GM18507 (cell line): ENCODE measurements around the gene WBP2.
A peak's percentile ranks its signal among the peaks of the same experiment; 100 is the strongest.
"Not testable (repeated sequence)": the region's sequence is repeated elsewhere in the genome, so short reads cannot be mapped to it uniquely, and the experiment has no call there.

ENCODE experiments used
- DNase-seq: peaks from one replicate; pipeline ENCODE4 v3.0.0; 2011; ENCODE audit warnings: low read depth; ENCODE audit not compliant: insufficient read length; ENCODE audit errors: extremely low spot score
- FAIRE-seq: peaks from 2 replicates; lab custom pipeline; 2011; peaks lifted over from hg19 to GRCh38; lab: Jason Lieb, UNC

Gene WBP2

GRCh38 chr17:75820094-75821080 is 34.7 kb downstream of the WBP2 start:
- no peak for FAIRE-seq
- DNase-seq: no peak

- DNase-seq (no peak), FAIRE-seq (no peak)
Measured at GRCh38 chr17:75819678-75820077, 35.5 kb downstream of the WBP2 start.

GRCh38 chr17:75819116-75819515 is 36.0 kb downstream of the WBP2 start:
- no peak for FAIRE-seq
- no peak for DNase-seq

- no peak for FAIRE-seq
- no peak for DNase-seq
Measured at GRCh38 chr17:75818326-75818885, 36.7 kb downstream of the WBP2 start.

GRCh38 chr17:75817571-75817970 is 37.6 kb downstream of the WBP2 start:
- no peak for DNase-seq
- FAIRE-seq: no peak

- DNase-seq (no peak), FAIRE-seq (no peak)
Measured at GRCh38 chr17:75816693-75817092, 38.4 kb downstream of the WBP2 start.

GRCh38 chr17:75815399-75815798 is 39.7 kb downstream of the WBP2 start:
- FAIRE-seq (no peak), DNase-seq (no peak)

GRCh38 chr17:75814900-75815373 is 40.2 kb downstream of the WBP2 start:
- FAIRE-seq: no peak
- no peak for DNase-seq

- DNase-seq (no peak), FAIRE-seq (no peak)
Measured at GRCh38 chr17:75814021-75814395, 41.1 kb downstream of the WBP2 start.

GRCh38 chr17:75813081-75814020 is 41.8 kb downstream of the WBP2 start:
- FAIRE-seq (no peak), DNase-seq (no peak)

- DNase-seq (no peak), FAIRE-seq (no peak)
Measured at GRCh38 chr17:75812096-75813013, 42.8 kb downstream of the WBP2 start.

GRCh38 chr17:75811174-75811573 is 44.0 kb downstream of the WBP2 start:
- DNase-seq (no peak), FAIRE-seq (no peak)

GRCh38 chr17:75810756-75811155 is 44.4 kb downstream of the WBP2 start:
- not testable (repeated sequence) for DNase-seq, FAIRE-seq

- FAIRE-seq (no peak), DNase-seq (no peak)
Measured at GRCh38 chr17:75810216-75810615, 44.9 kb downstream of the WBP2 start.

GRCh38 chr17:75809631-75810111 is 45.5 kb downstream of the WBP2 start:
- DNase-seq (no peak), FAIRE-seq (no peak)

GRCh38 chr17:75808905-75809621 is 46.1 kb downstream of the WBP2 start:
- FAIRE-seq (peak; percentile 70), DNase-seq (no peak)

GRCh38 chr17:75808549-75808904 is 46.6 kb downstream of the WBP2 start:
- no peak for DNase-seq
- FAIRE-seq: no peak

- FAIRE-seq: no peak
Measured at GRCh38 chr17:75807861-75808260, 47.3 kb downstream of the WBP2 start.

More at GRCh38 chr17:75807861-75808260, 47.3 kb downstream of the WBP2 start:
- no peak for DNase-seq
